ENCODE results near the gene PGAP3. TPM values are rescaled to one million over a fixed set of nuclear protein-coding genes. Genes with fewer than 3 reads are reported as not detected.
"Not testable (repeated sequence)": the region's sequence is repeated elsewhere in the genome, so short reads cannot be mapped to it uniquely, and the experiment has no call there.

The PGAP3 gene
- total and polyA plus RNA-seq, 3 donors from 2014 or later: 21.1 to 37.4 (median 28.6) TPM

DNA sequence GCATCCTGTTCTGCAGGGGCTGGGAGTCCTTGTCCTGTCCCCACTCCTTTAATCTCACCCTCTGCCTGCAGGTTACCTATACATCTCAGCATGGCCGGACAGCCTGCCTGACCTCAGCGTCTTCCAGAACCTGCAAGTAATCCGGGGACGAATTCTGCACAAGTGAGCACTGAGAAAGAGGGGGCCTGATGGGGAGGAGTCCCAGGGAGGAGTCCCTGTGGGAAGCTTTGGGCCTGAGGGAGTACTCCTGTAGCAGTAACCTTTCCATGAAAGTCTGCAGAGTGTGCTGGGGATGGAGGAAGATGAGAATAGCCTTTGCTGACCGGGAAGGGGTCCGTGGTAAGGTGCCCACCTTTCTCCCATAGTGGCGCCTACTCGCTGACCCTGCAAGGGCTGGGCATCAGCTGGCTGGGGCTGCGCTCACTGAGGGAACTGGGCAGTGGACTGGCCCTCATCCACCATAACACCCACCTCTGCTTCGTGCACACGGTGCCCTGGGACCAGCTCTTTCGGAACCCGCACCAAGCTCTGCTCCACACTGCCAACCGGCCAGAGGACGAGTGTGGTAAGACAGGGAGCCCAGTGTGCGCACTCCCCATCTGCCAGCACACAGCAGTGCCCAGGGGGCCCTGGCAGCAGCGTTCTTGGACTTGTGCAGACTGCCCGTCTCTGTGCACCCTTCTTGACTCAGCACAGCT is 27.7 kb upstream of the PGAP3 start:
- Histone ChIP-seq H3K9me3 (no peaks in the 10 kb centered on the region), H3K4me1 (no peaks in the 10 kb centered on the region), H3K27me3 (no peaks in the 10 kb centered on the region), H3K4me3 (no peak overlapping the region), H3K36me3 (ENCODE audit: low read depth, missing control alignments) (no peaks in the 10 kb centered on the region), H3K27ac (no peak overlapping the region)
- TF ChIP-seq, protein P1, sequence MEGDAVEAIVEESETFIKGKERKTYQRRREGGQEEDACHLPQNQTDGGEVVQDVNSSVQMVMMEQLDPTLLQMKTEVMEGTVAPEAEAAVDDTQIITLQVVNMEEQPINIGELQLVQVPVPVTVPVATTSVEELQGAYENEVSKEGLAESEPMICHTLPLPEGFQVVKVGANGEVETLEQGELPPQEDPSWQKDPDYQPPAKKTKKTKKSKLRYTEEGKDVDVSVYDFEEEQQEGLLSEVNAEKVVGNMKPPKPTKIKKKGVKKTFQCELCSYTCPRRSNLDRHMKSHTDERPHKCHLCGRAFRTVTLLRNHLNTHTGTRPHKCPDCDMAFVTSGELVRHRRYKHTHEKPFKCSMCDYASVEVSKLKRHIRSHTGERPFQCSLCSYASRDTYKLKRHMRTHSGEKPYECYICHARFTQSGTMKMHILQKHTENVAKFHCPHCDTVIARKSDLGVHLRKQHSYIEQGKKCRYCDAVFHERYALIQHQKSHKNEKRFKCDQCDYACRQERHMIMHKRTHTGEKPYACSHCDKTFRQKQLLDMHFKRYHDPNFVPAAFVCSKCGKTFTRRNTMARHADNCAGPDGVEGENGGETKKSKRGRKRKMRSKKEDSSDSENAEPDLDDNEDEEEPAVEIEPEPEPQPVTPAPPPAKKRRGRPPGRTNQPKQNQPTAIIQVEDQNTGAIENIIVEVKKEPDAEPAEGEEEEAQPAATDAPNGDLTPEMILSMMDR (IDR thresholded peaks at IDR 0.05): no peak
- no peak for TF ChIP-seq POLR2A (IDR thresholded peaks at IDR 0.05)
- intact Hi-C loops (cut with DNase I; ENCODE audit: low total_unique reads): no loop called here
- WGBS, 2 donors: 94 to 100% methylated on average over 3 to 18 of the region's 18 CpGs
- DNase-seq: no peak

DNA sequence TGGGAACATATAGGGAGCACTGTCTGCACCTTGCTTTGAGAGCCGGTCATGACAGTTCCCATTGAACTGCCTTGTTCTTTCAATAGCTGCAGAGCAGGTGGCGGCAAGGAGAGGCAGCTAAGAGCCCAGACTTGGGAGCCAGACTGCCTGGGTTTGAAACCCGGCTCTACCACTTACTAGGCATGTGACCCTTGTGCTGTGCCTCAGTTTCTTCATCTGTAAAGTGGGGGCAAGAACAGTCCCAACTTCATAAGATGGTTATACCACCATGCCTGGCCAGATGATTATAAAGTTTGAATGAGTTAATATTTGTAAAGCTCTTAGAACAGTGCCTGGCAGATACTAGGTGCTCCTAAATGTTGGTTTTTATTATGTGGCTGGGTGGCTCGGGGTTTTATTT is 26.4 kb upstream of the PGAP3 start:
- no peak for TF ChIP-seq POLR2A (IDR thresholded peaks at IDR 0.05)
- TF ChIP-seq, protein P1 (IDR thresholded peaks at IDR 0.05): no peak
- WGBS, 2 donors: 91 to 95% methylated on average over 4 of the region's 4 CpGs
- H3K36me3 ChIP-seq (ENCODE audit: low read depth, missing control alignments): no peaks in the 10 kb centered on the region

DNA sequence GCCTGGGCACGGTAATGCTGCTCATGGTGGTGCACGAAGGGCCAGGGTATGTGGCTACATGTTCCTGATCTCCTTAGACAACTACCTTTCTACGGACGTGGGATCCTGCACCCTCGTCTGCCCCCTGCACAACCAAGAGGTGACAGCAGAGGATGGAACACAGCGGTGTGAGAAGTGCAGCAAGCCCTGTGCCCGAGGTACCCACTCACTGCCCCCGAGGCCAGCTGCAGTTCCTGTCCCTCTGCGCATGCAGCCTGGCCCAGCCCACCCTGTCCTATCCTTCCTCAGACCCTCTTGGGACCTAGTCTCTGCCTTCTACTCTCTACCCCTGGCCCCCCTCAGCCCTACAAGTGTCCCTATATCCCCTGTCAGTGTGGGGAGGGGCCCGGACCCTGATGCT is 24.0 kb upstream of the PGAP3 start:
- no peak for TF ChIP-seq POLR2A (IDR thresholded peaks at IDR 0.05)
- Histone ChIP-seq H3K27me3 (no peaks in the 10 kb centered on the region), H3K4me3 (no peak overlapping the region), H3K4me1 (no peaks in the 10 kb centered on the region), H3K36me3 (ENCODE audit: low read depth, missing control alignments) (no peaks in the 10 kb centered on the region), H3K27ac (no peak overlapping the region), H3K9me3 (no peaks in the 10 kb centered on the region)
- no peak for DNase-seq
- intact Hi-C loops (cut with DNase I; ENCODE audit: low total_unique reads): no loop called here
- WGBS, 2 donors: 86 to 94% methylated on average over 8 to 10 of the region's 10 CpGs

More for the DNA sequence above, 26.4 kb upstream of the PGAP3 start:
- H3K4me3 ChIP-seq: no peak overlapping the region
- no peak overlapping the region for H3K27ac ChIP-seq
- no peak for DNase-seq
- H3K27me3 ChIP-seq: no peaks in the 10 kb centered on the region
- intact Hi-C loops (cut with DNase I; ENCODE audit: low total_unique reads): no loop called here
- H3K4me1 ChIP-seq: no peaks in the 10 kb centered on the region
- H3K9me3 ChIP-seq: no peaks in the 10 kb centered on the region

DNA sequence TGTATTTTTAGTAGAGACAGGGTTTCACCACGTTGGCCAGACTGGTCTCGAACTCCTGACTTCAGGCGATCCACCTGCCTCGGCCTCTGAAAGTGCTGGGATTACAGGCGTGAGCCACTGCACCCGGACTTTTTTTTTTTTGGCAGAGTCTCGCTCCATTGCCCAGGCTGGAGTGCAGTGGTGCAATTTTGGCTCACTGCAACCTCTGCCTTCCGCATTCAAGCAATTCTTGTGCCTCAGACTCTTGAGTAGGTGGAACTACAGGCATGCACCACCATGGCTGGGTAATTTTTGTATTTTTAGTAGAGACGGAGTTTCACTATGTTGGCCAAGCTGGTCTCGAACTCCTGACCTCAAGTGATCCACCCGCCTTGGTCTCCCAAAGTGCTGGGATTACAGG is 23.2 kb upstream of the PGAP3 start:
- H3K27ac ChIP-seq; H3K9me3 ChIP-seq; H3K27me3 ChIP-seq; intact Hi-C loops (cut with DNase I; ENCODE audit: low total_unique reads); DNase-seq; H3K4me3 ChIP-seq; H3K36me3 ChIP-seq (ENCODE audit: low read depth, missing control alignments); H3K4me1 ChIP-seq: not testable (repeated sequence)
- 83 to 91% methylated on average over 11 of the region's 11 CpGs for WGBS, 2 donors

DNA sequence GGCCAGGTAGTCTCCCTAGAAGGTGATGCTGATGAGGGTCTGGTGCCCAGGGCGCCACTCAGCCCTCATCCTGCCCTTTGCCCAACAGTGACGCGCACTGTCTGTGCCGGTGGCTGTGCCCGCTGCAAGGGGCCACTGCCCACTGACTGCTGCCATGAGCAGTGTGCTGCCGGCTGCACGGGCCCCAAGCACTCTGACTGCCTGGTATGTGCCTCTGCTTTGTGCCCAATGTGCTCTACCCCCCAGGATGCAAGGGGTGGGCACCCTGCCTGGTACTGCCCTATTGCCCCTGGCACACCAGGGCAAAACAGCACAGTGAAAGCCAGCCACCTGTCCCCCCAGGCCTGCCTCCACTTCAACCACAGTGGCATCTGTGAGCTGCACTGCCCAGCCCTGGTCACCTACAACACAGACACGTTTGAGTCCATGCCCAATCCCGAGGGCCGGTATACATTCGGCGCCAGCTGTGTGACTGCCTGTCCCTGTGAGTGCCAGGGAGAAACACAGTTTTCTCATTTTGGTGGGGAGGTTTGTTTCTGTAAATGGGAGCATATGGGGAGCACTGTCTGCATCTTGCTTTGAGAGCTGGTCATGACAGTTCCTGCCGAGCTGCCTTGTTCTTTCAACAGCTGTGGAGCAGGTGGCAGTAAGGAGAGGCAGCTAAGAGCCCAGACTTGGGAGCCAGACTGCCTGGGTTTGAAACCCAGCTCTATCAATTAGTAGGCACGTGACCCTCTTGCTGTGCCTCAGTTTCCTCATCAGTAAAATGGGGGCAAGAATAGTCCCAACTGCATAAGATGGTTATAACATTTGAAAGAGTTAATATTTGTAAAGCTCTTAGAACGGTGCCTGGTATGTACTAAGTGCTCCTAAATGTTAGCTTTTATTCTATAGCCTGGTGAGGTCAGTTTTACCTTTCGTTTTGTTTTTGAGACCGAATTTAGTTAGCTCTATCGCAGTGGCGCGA is 22.4 kb upstream of the PGAP3 start:
- no peak overlapping the region for H3K4me3 ChIP-seq
- no peaks in the 10 kb centered on the region for H3K27me3 ChIP-seq
- no peaks in the 10 kb centered on the region for H3K9me3 ChIP-seq
- no peaks in the 10 kb centered on the region for H3K36me3 ChIP-seq (ENCODE audit: low read depth, missing control alignments)
- 90 to 92% methylated on average over 13 to 20 of the region's 20 CpGs for WGBS, 2 donors
- intact Hi-C loops (cut with DNase I; ENCODE audit: low total_unique reads): no loop called here
- TF ChIP-seq, protein P1 (IDR thresholded peaks at IDR 0.05): no peak
- no peak for TF ChIP-seq POLR2A (IDR thresholded peaks at IDR 0.05)
- no peak for DNase-seq
- no peaks in the 10 kb centered on the region for H3K4me1 ChIP-seq
- no peak overlapping the region for H3K27ac ChIP-seq
